Activated CD4-positive, CD25-positive, alpha-beta regulatory T cell (primary cell): ENCODE data around the gene PTPRN.
"Not testable (repeated sequence)": the region's sequence is repeated elsewhere in the genome, so short reads cannot be mapped to it uniquely, and the experiment has no call there.

Source experiments
- DNase-seq, 4 experiments: peaks; one replicate each; lab custom pipeline; 2025; lab: John Stamatoyannopoulos, UW

Gene PTPRN

DNA sequence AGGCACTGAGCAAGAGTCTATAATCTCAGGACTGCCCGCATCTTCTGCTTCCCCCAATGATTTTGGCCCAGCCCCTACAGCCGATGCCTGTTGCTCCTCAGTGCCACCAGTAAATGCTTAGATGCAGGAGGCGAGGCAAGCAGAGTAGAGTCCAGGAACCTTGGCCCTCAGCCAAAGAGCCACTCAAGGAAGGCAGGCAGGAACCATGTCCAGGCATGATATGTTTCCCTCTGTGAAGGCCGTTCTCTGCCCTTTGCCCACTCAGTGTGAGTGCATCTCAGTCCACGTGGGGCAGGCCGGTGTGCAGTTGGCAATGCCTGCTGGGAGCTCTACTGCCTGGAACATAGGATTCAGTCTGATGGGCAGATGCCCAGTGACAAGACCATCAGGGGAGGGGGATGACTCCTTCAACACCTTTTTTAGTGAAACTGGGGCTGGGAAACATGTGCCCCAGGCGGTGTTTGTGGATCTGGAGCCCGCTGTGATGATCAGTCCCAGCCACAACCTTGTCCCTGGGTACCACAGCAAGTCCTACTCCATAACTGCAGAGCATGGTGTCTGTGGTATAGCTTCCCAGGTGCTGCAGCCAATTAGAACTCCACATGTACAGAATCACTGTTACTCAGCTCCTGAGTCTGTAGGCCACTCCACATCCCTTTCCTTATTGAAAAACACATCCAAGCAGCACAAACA, 39.7 kb downstream of the PTPRN start:
- no peak for DNase-seq

DNA sequence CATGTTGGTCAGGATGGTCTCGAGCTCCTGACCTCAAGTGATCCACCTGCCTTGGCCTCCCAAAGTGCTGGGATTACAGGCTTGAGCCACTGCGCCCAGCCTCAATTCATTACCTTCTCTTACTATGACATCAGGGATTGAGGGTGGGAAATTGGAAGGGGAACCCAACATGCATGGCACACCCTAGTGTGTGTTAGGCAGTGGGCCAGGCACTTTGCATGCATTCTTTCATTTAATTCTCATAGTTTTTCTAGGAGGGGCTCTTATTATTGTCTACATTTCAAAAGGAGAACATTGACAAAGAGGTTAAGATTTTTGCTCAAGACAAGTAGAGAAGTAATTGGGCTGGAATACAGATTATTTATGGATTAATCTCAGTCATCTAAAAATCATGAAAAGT, 40.9 kb downstream of the PTPRN start:
- no peak for DNase-seq

DNA sequence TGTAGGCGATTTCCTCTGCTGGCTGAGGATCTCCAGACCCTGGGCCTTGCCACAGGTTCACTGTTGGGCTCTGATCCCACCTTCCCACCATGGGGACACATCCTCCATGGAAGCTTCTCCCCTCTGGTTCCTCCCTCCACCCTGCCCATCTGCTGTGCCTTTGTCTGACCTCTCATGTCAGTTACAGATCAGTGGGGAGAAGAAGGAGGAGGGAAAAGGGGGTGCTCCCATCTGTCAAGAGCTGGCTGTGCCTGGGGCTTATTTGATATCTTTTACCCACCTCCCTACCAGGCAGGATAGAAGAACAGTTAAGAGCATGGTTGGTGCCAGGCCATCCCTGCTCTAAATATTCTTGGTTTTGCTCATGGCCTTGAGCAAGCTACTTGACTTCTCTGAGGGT, 42.3 kb downstream of the PTPRN start:
- DNase-seq = no peak

DNA sequence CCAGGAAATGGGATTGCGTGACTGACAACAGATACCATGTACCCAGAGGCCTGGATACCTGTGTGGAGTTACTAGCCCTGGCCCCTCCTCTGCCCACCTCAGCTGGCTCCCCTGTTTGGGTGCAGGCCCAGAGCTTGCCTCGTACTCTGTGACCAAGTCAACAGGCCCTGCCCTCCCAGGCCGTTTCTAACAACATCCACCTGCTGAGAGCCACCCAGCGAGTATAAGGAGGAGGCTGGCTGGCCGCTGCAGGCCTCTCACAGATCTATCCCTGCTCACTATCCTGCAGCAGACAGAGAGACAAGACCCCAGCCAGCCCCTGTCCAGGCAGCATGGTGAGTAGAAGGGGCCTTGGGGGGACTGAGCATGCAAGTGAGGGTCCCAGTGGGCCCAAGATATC, 43.0 kb downstream of the PTPRN start:
- no peak for DNase-seq

DNA sequence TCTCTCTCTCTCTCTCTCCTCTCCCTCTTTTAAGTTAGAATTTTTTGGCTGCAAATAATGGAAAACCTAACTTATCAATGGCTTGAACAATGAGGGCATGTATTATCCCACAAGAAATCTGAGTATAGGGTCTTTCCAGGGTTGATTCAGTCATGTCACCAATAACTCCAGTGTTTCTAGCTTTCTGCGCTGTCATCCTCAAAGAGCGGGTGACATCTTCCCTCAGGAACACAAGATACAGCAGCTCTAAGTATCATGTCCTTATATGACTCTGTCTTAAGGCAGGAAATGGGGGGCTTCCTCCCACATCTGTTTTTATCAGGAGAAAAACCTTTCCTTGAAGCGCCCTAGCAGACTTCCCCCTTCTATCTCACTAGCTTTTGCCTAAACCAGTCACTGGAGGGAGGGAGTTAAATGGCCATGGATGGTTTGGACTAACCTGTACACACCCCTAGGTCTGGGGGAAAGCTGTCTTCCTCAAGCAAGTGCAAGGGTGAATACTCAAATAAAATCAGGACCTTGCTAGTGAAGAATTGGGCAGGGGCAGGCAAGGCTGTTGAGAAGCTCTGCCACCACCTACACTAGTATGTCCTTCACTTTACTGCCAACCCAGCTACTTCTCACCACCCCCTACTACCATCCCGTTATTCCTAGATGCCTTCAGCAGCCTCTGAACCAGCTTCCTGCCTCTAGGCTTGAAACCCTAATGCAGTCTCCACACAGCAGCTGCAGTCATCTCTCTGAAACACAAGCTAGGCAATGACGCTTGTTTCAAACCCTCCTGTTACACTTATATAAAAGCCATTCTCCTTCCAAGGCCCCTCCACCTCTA, 48.0 kb downstream of the PTPRN start:
- DNase-seq = no peak

DNA sequence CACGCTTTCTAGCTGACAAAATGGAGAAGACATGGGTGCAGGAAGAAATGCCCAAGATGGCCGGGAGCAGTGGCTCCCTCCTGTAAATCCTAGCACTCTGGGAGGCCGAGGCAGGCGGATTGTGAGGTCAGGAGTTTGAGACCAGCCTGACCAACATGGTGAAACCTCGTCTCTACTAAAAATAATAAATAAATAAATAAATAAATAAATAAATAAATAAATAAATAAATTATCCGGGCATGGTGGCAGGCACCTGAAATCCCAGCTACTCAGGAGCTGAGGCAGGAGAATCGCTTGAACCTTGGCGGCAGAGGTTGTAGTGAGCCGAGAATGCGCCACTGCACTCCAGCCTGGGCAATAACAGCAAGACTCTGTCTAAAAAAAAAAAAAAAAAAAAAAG, 50.3 kb downstream of the PTPRN start:
- not testable (repeated sequence) for DNase-seq

DNA sequence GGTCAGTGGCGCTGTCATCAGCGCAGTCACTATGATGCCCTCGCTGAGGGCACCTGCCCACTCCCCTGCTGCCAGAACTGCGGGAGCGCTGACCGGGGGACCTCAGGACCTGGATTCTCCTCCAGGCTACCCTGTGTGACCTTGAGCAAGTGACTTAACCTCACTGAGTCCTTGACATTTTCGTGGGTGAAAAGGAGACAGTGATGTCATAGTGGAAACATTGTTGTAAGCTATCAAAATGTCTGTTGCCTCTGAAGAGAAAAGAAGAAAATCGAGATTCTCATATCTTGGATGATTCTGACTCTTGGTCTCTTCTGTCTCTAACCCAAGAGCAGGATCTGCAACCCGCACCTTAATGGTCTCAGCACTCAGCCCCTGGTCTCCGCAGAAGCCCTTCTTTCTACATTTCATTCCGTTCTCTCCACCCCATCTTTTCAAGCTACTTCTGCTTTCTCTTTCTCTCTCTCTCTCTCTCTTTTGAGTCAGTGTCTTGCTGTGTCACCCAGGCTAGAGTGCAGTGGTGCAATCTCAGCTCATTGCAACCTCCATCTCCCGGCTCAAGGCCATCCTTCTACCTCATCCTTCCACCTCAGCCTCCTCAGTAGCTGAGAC, 54.5 kb downstream of the PTPRN start:
- DNase-seq = no peak

DNA sequence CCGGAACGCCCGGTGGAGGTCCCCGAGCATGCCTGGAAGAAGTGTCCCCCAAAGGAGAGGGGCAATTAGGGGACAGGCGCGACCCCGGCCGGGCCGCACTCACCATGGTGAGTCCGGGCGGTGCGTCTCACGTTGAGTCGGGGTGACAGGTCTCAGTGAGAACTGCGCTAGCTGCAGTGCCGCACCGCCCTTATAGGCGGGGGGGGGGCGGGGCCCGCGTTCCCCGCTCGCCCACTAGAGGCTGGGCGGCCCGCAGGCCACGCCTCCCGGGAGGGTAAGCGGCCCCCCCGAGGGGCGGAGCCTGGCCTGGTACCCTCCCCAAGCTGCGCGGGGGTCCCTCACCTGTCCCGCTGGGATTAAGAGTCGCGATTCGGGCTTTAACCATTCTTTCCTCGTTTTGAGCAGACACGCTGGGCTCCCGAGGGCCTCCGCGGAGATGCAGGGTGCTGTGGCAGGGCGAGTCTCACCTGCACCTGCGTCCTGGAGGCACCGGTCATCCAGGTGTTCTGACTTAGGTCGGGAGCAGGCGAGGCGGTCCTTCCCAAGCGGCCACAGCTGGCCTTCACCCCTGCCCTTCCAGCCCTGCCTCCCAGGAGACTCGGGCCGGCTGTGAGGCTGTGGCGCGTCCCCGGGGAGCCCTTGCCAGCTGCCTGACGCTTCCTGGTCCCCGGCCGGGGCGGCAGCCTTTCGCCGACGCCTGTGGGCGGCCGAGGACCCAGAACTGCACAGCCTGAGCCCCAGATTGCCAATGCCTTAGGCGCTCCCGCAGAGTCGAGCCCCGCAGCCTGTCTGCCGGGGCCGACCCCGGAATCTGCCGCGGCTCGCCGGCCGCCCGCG, 55.2 kb downstream of the PTPRN start, which contains the start of gene TUBA4A:
TUBA4A (minus strand) TSS at position 166 of the 837 bp plus-strand sequence; CDS start at position 106, 60 bp downstream.
- DNase-seq = peak; percentile 81 to 90 (median 87)

DNA sequence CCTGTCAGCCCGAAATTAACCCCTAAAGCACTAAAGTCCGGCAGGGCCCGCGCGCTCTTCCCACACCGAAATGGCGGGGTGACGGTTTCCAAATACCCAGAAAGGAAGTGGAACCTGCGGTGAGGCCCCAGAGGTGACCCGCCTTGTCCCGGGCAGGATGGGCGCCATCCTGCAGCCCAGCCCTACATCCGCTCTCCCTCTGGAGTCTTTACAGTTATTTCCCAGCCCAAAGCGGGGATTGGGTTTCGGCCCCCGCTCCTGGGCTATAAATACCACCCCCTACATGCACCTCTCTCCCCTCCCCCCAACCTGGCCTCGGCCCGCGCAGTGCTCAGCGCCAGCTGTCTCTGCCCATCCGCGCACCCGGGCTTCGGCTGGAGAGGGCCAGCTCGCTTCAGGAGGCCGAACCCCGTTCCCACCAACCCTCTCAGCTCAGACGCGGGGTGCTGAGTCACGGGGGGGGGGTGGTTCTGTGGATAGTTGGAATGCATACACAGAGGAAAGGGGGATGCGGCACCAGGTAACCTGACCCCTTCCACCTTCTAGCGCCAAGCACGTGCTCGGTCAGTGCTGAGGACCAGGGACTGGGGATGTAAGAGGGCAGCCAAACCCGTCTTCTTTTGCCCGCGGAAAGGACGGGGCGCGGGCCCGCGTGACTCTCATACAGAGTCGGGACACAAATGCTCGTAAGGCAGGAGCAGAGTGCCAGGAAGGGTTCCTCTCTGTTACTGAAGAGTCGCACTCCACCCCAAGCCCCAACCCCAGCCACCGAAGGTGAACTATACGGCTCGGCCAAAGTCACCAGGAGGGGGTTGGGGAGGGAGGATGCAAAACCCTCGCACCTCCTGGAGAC, 56.1 kb downstream of the PTPRN start, which contains the start of gene TUBA4B:
TUBA4B (plus strand) TSS at position 344 of the 853 bp plus-strand sequence; CDS start at position 509, 165 bp downstream.
- peak in 2 of 4 experiments; percentile 18 to 23 for DNase-seq

DNA sequence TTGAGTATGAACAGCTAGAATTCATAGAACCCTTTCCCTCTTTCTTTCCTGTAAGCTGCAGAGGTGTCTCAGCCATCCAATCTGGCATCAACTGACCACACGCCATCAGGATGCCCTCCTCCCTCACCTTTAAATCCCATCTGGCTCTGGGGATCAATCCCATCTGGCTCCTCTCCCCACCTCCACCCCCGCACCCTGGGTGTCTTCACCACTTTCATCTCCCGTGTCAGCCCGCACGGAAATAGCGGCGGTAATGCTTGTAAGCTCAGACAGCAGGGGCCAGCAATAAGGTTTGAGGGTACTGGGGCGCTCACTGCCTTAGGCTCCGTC, 56.7 kb downstream of the PTPRN start:
- no peak for DNase-seq

DNA sequence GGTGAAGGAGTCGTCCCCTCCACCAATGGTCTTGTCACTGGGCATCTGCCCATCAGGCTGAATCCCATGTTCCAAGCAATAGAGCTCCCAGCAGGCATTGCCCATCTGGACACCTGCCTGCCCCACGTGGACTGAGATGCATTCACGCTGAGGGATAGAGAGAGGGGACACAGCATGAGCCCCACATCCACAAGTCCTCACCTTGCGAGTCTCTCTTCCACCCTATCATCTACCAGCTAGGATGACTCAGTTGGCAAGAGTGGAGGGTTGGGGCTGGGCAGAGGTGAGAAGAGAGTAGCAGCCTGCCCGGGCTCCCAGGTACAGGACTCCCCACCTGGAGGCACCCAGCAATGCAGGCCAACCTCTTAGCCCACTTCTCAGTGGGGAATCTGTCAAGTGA, 57.1 kb downstream of the PTPRN start:
- no peak for DNase-seq

DNA sequence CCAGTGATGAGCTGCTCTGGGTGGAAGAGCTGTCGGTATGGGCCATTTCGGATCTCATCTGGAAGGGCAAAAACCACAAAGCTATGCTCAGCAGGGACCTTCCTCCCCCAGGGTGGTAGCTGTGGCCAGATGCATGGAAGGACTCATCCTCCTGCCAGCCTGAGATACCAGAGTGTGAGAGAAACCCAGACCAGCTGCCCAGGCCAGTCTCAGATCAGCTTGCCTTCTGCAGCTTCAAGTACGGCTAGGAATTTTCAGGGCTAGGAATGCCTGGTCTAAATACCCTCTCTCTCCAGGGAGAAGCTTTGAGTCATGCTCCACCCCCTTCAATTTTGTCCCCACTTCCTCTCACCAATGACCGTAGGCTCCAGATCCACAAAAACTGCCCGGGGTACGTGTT, 57.5 kb downstream of the PTPRN start:
- DNase-seq = no peak

DNA sequence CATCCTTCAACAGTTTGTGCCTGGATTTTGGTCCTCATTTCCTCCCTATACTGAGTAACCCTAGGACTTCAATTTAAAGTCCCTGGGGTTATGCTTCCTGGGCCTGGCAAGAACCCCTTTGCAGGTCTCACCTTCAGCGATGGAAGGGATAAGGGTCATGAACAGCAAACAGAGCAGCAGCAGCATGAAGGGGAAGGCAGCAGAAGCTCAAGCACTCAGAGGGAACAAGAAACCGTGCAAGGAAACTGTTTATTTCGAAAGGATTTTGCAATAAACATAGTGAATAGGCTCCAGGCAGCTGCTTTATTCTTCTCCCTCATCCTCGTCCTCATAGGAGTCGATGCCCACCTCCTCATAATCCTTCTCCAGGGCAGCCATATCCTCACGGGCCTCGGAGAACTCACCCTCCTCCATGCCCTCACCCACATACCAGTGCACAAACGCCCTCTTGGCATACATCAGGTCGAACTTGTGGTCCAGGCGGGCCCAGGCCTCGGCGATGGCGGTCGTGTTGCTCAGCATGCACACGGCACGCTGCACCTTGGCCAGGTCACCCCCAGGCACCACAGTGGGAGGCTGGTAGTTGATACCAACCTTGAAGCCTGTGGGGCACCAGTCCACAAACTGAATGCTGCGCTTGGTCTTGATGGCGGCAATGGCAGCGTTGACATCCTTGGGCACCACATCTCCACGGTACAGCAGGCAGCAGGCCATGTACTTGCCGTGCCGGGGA, 59.0 kb downstream of the PTPRN start:
- no peak for DNase-seq

DNA sequence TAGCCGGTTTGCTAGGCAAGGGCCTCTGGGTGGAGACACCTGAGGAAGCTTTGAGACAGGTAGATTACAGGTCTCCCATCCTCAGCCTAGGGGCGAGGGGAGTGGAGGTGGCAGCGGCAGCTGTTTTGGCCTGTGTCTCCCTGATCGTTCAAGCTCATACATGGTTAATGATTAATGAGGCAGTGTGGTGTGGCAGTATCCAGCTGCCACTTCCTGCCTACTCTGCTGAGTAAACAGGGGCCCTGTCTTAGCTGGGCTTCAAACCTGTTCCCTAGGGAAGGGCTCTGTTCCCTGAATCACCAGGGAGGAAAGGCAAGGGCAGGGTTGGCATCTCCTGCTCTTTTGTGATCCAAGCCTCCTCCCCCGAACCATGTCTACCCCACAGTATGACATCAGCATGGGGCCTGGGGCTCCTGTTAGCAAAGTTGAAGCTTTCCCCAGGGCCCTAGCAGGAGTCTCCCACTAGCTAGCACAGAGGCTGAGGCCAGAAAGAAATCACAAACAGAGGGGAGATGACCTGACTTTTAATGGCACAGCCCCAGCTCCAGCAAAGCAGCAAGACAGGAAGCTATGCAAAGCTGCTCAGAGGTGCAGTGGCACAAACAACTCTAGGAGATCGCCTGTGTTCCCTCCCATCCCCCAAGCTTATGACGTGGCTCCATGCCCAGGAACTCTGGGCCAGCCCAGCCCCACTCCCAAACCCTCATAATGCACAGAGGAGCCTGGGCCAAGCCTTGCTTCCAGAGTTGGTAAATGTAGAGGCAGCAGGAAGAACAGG, 59.8 kb downstream of the PTPRN start:
- no peak for DNase-seq

DNA sequence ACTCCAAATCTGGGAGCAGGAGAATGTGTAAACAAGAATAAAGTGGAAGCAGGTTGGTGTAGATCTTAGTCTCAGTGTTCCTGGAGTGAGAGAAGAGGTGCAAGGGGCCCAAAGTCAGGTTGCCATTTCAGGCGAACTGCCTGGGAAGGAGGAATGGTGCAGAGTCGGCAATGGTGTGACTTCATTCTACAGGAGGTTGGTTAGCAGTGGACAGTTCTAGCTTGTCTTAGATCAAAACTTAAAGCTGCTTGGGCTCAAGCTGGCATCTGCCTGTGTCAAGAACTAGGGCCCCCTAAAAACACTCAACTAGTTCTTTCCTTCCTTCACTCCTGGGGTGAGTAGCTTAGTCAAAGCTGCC, 60.4 kb downstream of the PTPRN start:
- no peak for DNase-seq

DNA sequence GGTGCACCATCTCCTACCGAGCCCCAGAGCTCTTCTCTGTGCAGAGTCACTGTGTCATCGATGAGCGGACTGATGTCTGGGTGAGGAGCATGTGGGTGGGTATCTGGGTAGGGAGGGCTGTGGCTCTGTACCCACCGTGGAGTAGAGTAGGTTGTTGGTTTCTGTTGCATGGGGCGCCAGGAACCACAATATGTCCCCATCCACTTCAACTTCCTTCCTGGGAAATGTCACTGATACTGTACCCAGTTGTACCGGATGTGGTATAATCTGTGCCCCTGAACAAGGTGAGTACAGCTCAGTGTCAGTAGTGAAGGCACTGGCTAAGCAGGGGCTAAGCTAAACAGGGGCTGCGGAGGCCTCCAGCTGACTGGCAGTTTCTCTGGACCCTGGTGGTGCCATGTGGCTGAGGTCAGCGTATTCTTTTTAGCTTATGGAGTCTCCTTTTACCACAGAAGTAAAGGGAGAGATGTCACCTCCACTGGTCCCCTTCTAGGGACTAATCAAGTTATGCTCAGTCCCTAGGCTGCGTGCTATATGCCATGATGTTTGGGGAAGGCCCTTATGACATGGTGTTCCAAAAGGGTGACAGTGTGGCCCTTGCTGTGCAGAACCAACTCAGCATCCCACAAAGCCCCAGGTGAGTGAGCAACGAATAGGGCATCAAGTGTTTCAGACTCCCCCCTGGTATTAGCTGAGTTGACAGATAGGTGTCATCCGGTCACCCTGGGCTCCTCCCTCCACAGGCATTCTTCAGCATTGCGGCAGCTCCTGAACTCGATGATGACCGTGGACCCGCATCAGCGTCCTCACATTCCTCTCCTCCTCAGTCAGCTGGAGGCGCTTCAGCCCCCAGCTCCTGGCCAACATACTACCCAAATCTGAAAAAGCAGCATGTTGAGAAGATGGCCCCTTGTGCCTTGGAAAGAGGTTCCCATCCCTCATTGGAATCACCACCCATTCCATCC, 61.2 kb downstream of the PTPRN start:
- DNase-seq = peak in 1 of 4 experiments; percentile 27

DNA sequence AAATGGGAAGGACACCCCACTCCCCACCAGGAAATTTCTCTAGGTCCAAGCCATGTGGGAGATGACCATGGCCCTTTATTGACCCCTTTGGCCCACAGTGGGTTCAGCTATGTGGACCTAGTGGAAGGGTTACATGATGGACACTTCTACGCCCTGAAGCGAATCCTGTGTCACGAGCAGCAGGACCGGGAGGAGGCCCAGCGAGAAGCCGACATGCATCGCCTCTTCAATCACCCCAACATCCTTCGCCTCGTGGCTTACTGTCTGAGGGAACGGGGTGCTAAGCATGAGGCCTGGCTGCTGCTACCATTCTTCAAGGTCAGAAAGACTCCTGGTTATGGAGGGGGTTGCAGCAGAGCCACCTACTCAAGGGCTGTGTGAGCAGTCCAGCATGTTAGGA, 62.6 kb downstream of the PTPRN start:
- DNase-seq = no peak

DNA sequence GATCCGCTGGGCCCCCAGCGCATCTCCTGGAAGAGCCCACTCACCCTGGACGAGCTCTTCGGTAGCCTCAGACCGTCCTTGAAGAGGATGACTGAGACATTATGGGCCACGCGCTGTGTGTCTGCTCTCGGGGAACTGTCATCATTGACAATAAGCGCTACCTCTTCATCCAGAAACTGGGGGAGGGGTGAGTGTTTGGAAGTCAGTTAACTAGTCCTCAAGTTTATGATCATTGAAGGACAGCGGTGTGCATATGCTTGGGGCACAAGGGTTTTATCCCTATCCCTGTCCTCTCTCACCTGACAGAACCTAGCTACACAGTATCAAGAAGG, 63.3 kb downstream of the PTPRN start:
- no peak for DNase-seq
